HG03039 (cell line): ENCODE measurements around the gene DYSF.

Experiments used
- ATAC-seq: cut with Tn5 transposase; IDR thresholded peaks from one replicate; pipeline ENCODE4 v1.9.1; 2021; ENCODE audit warnings: mild to moderate bottlenecking, moderate library complexity; ENCODE audit not compliant: unreplicated experiment

DYSF gene

DNA sequence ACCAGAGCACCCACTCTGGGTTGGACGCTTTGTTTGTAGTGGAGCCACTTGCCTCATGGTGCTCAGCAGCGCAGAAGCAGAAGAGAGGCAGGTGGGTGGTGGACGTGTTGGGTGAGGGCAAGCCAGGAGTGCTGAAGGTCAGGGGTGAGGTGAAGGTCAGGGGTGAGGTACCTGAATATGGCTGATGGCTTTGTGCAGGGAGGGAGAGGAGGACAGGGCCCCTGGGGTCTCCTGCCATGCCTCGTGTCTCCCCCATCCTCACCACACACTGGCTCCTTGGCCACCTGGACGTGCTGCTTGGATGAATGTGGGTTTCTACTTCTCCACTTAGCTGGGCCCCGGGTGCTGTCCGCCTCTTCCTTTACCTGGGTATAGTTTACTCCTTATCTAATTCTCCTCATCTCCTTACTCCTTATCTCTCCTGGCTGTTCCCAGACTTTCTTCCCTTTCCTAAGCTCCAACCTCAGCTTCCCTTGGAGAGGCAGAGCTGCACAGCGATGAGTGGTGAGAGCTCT lies 68.1 kb downstream of the DYSF start:
- no peak for ATAC-seq

GRCh38 chr2:71524476-71524875 lies 71.1 kb downstream of the DYSF start:
- no peak for ATAC-seq

DNA sequence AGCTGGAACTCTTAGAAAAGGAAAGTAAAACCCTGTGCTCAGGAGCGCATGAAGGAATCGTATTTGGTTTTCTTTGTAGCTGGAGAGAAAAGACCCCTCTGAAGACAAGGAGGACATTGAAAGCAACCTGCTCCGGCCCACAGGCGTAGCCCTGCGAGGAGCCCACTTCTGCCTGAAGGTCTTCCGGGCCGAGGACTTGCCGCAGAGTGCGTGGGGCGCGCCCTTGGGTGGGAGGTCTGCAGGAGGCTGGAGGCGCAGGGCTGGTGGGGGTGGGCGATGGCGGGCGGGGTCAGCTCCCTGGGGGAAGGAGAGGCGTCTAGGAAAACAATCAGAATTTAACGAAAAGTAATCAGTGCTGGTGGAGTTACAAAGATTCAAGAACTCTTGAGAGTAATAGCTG lies 72.8 kb downstream of the DYSF start:
- ATAC-seq: no peak

DNA sequence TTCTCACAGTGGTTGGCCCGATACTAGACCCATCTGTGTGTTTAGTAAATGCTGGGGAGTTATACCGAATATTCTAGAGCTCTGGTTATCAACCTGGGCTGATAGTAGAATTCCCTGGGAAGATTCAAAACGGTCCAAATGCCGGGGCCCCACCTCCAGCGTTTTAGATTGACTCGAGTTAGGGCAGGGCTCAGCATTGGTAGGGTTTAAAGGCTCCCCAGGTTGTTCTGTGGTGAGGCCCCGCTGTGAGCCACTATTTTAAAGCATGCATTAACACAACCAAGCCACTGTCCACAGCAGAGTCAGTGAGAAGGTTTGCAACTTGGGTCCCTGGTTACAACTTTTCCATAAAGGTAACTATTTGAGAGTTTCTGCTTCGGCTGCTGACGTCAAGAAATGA lies 73.6 kb downstream of the DYSF start:
- no peak for ATAC-seq

- no peak for ATAC-seq
These were observed 74.8 kb downstream of the DYSF start for GRCh38 chr2:71528131-71528591.

DNA sequence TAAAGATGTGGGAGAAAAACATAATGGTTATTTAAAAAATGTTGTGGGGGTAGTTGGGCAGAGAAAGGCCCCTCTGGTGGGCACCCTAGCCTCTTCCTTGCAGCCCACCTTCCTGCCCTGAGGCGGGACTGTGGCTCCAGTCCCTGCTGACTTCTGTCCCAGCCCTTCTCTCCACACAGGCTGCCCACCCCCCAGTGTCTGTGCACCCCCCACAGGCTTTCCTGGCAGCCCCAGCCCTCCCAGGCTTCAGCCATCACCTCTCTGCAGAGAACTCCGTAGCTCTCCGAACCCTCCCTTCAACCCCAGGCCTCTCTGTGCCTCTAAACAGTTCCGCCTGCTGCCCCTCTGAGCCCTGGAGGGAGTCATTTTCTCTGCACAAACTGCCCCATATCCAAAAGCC lies 75.4 kb downstream of the DYSF start:
- no peak for ATAC-seq

GRCh38 chr2:71530211-71530610 lies 76.8 kb downstream of the DYSF start:
- ATAC-seq: no peak

DNA sequence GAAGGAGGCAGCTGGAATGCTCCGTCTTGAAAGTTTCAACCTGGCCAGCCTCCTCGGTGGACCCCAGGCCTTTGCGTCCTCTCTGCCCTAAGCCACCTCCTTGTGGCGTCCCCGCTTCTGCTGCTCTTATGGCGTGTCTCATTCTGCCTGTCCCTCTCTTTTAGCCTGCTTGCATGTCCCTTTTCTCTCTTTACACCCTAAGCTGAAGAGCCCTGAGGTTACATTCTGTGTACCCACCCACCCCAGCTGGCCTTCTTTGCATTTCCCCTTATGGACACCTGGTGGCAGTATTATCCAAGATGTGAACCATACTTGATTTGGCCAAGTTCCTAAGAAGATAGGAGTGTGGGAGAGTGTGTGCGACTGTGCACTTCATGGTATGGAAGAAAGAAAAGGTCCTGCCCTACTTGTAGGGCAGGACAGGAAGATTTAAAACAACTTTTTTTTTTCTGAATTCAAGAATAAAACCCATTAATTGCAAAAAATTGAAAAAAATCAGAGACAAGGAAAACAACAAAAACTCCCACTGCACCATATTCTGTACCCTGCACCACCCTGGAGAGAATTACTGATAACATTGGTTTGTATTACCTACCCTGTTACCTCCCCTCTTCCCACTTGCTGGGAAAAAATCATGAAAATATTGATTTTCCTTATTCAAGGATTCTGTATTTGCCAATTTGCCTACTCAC lies 77.4 kb downstream of the DYSF start:
- no peak for ATAC-seq

- ATAC-seq: no peak
These were observed 78.2 kb downstream of the DYSF start for GRCh38 chr2:71531522-71532047.

- ATAC-seq: no peak
These were observed 79.0 kb downstream of the DYSF start for GRCh38 chr2:71532327-71532726.

- no peak for ATAC-seq
These were observed 80.8 kb downstream of the DYSF start for GRCh38 chr2:71534201-71534600.

- ATAC-seq: no peak
These were observed 81.5 kb downstream of the DYSF start for GRCh38 chr2:71534826-71535225.

DNA sequence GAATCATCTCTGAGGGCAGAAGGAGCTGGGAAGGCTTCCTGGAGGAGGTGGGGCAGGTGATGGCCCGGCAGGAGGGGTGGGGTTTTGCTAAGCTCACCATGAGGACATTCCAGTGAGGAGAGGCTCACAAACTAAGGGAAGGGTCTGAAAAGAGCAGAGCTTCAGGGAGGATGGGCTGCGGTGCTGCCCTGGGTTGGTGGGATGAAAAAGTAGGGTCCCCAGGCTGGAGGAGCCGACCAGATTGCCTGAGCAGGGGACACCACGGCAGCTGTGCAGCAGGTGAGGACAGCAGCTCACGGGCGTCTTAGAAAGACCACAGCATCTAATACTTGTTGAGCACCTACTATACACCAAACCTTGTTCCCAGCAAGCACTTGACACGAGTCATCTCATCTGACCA lies 82.2 kb downstream of the DYSF start:
- no peak for ATAC-seq

GRCh38 chr2:71536226-71536671 lies 82.9 kb downstream of the DYSF start:
- no peak for ATAC-seq

GRCh38 chr2:71538241-71538640 lies 84.9 kb downstream of the DYSF start:
- ATAC-seq: no peak

- ATAC-seq: no peak
These were observed 85.4 kb downstream of the DYSF start for GRCh38 chr2:71538656-71539265.

DNA sequence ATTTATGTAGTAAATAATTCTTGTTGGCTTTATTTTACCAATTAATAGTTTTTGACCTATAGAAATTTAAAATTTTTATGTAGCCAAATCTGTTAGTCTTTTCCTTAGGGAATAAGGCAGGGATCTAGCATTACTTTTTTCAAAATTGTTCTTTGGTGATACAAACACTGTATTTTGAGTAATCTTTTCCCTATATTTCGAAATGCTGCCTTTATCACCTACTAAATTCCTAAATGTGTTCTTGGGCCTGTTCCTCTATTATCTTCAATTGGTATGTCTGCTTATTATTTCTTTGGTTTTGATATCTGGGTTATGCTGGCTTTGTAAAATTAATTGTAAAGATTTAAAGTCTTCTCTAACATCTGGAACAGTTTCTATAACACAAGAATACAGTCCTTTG lies 87.5 kb downstream of the DYSF start:
- ATAC-seq: no peak

GRCh38 chr2:71544919-71545571 lies 91.7 kb downstream of the DYSF start:
- ATAC-seq: no peak

DNA sequence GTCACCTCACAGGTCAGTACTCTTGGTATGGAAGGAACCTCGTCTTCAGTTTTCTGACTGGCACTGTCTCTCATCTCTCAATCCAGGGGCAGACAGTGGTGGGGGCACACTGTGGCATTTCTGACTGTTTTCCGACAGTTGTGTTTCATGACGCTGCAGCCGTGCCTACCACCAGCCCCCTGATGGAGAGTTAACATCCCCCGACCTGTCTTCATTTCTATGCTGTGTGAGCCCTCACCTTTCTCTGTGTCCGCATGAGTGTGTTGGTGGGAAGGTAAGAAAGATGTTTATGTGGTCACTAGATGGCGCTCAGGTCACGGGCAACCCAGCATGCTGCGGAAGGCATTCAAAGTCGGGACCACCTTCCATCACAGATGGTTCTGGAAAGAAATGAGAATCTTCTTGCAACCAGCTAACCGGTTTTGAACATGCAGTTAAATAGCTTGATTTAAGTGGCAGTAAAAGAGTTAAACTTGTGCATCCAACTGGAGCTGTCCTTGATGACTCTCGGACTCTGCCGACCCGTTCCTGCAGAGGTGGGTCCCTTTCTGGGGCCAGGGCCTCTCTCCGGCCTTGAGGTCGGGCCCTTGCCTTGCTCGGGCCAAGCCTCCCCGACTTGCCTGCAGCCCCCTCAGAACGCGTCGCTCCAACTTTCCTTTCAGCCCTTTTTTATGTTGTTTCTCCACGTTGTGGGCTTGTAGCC lies 92.4 kb downstream of the DYSF start:
- ATAC-seq: peak; percentile 53

GRCh38 chr2:71546275-71546638 lies 92.9 kb downstream of the DYSF start:
- no peak for ATAC-seq

DNA sequence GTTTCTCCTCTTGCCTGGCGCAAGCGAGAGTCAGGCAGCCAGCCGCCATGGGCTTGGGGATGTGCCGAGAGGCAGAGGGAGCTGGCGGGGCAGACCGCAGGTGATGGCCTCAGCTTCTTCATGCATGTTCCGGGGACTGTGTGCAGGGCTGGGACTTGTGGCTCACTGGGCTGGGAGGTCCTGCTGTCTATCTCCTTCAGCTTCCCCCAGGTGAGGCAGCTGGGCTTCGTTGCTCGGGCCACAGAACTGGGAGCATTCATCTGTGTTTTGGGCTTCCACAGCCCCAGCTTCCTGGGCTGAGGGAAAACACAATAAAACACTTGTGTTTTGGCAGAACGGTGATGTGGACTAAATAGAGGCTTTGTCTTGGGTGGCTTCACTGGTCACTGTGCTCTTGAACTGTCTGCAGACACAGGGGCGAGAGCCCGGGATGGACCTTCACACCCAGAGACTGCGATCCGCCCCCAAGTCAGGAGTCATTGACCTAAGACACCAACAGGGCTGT lies 93.5 kb downstream of the DYSF start:
- no peak for ATAC-seq
